ENCODE data around the gene GABRB1.

The GABRB1 gene

DNA sequence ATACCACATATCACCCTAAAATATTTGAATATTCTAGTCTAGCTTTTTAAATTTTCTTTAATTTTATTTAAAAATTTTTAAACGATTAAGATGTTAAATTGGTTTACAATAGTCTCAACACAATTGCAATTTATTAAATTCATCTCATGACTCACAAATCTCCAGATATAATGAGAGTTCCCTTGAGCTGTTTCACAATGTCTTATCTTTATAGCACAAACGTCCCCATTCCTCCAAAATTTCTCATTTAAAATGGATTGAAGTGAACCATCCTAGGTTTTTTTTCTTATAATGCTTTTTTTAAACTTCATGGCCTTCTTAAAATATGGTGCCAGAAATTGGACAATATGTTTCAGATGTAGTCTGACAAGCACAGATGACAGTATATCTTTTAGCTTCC is 204.4 kb downstream of the GABRB1 start:
- DNase-seq (ENCODE audit: low read depth, low spot score) = no peak
- no peak for TF ChIP-seq FOXP2 (optimal IDR thresholded peaks at IDR 0.05; ENCODE audit: control extremely low read depth, extremely low read length, insufficient read depth)
- TF ChIP-seq POLR2AphosphoS5 (IDR thresholded peaks at IDR 0.05; ENCODE audit: borderline replicate concordance, low read depth, low read length) = no peak
- TF ChIP-seq EZH2 (IDR thresholded peaks at IDR 0.05) = no peak
- H3K9me3 ChIP-seq (ENCODE audit: low read depth, low read length) = no peaks in the 10 kb centered on the region
- H3K4me3 ChIP-seq = no peak overlapping the region
- no peak overlapping the region for H3K9ac ChIP-seq (ENCODE audit: insufficient read length)
- H3K36me3 ChIP-seq (ENCODE audit: insufficient read depth, low read length) = no peaks in the 10 kb centered on the region
- no peak overlapping the region for H3K27ac ChIP-seq

DNA sequence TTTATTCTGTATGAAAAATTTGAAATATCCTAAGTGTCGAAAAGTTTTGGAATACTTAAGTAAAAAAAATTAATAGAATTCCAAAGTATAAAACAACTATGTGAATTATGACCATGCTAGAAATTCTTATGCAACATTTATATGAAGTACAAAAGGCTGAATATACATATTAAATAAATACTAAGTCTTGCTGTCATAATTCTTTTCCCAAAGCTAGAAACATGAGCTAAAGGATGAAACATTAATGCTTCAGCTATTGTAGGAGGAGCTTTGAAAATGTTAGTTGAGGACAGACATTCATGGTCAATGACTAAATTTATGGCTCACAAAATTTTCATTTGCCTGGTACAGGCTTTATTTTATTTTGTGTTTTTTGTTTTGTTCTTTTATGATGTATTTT is 207.3 kb downstream of the GABRB1 start:
- Histone ChIP-seq H3K27ac (no peak overlapping the region), H3K9ac (ENCODE audit: insufficient read length) (no peak overlapping the region)

DNA sequence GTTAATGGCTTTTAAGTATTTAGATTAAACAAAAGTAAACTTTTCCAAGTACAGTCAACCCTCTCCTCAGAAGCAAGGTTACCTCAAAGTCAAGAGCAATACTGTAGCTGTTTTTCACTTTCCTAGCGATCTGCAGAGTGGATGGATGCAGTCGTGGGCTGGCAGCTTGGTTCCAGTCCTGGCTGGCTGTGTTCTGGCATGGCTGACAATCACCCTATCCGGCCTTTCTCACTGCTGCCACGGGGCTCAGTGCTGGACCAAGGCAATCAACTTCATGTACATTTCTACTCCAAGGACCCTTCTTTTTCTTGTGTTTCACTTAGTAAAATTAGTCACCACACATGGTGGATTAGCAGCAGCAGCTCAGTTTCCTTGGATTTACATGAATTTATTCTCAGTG is 208.3 kb downstream of the GABRB1 start:
- Histone ChIP-seq H3K27ac (no peak overlapping the region), H3K9me3 (ENCODE audit: low read depth, low read length) (no peaks in the 10 kb centered on the region), H3K36me3 (ENCODE audit: insufficient read depth, low read length) (no peaks in the 10 kb centered on the region), H3K4me3 (no peak overlapping the region), H3K9ac (ENCODE audit: insufficient read length) (no peak overlapping the region)
- TF ChIP-seq POLR2AphosphoS5 (IDR thresholded peaks at IDR 0.05; ENCODE audit: borderline replicate concordance, low read depth, low read length) (no peak), FOXP2 (optimal IDR thresholded peaks at IDR 0.05; ENCODE audit: control extremely low read depth, extremely low read length, insufficient read depth) (no peak), EZH2 (IDR thresholded peaks at IDR 0.05) (no peak)
- DNase-seq (ENCODE audit: low read depth, low spot score) = no peak

More for the DNA sequence above, 207.3 kb downstream of the GABRB1 start:
- Histone ChIP-seq H3K4me3 (no peak overlapping the region), H3K36me3 (ENCODE audit: insufficient read depth, low read length) (no peaks in the 10 kb centered on the region), H3K9me3 (ENCODE audit: low read depth, low read length) (no peaks in the 10 kb centered on the region)
- no peak for DNase-seq (ENCODE audit: low read depth, low spot score)
- no peak for TF ChIP-seq POLR2AphosphoS5 (IDR thresholded peaks at IDR 0.05; ENCODE audit: borderline replicate concordance, low read depth, low read length)

DNA sequence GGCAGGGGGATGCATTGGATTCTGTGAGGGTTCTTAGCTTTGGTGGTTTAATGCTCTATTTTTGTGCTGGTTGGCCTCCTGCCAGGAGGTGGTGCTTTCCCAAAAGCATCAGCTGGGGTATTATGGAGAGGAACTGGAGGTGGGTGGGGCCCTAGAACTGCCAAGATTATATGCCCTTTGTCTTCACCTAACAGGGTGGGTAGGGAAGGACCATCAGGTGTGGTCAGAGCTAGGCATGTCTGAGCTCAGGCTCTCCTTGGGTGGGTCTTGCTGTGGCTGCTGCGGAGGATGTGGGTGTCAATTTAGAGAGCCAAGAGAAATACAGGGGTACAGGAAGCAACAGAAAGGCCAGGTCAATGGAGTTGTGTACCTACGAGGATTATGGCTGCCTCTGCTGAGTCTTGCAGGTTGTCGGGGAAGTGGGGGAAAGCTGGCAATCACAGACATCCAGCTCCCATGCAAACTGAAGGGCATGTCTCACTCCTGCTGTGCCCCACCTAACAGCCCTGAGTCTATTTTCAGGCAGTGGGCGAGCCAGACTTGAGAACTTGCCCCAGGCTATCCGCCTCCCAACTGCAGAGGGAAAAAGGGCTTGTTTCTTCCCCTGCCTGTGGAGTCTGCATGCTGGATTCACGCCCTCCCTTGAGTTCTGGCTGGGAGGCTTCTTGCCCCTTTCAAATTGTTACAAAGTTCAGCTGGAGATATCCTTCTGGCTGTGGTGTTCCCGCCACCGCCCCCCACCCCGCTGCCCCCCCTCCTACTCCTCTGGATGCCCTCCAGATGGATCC is 220.2 kb downstream of the GABRB1 start:
- DNase-seq (ENCODE audit: low read depth, low spot score) = no peak
- TF ChIP-seq FOXP2 (optimal IDR thresholded peaks at IDR 0.05; ENCODE audit: control extremely low read depth, extremely low read length, insufficient read depth) (no peak), POLR2AphosphoS5 (IDR thresholded peaks at IDR 0.05; ENCODE audit: borderline replicate concordance, low read depth, low read length) (no peak), EZH2 (IDR thresholded peaks at IDR 0.05) (no peak)
- Histone ChIP-seq H3K27ac (no peak overlapping the region), H3K9ac (ENCODE audit: insufficient read length) (no peak overlapping the region), H3K9me3 (ENCODE audit: low read depth, low read length) (no peaks in the 10 kb centered on the region), H3K4me3 (no peak overlapping the region), H3K36me3 (ENCODE audit: insufficient read depth, low read length) (no peaks in the 10 kb centered on the region)

DNA sequence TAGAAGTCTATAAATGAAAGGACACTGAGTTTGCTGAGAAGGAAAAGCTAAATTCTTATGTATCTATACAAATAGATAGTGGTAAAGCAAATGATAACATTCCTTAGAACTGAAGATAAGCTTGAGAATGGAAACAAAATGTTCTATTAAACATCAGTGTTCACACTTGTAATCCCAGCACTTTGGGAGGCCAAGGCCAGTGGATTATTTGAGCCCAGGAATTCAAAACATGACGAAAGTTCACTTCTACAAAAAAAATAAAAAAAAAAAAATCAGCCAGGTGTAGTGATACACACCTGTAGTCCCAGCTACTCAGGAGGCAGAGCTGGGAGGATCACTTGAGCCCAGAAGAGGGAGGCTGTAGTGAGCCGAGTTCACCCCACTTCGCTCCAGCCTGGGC is 232.4 kb downstream of the GABRB1 start:
- Histone ChIP-seq H3K36me3 (ENCODE audit: insufficient read depth, low read length) (no peaks in the 10 kb centered on the region), H3K9ac (ENCODE audit: insufficient read length) (no peak overlapping the region), H3K4me3 (no peak overlapping the region), H3K9me3 (ENCODE audit: low read depth, low read length) (no peaks in the 10 kb centered on the region), H3K27ac (no peak overlapping the region)
- TF ChIP-seq FOXP2 (optimal IDR thresholded peaks at IDR 0.05; ENCODE audit: control extremely low read depth, extremely low read length, insufficient read depth) = no peak
- no peak for TF ChIP-seq POLR2AphosphoS5 (IDR thresholded peaks at IDR 0.05; ENCODE audit: borderline replicate concordance, low read depth, low read length)
- no peak for DNase-seq (ENCODE audit: low read depth, low spot score)

DNA sequence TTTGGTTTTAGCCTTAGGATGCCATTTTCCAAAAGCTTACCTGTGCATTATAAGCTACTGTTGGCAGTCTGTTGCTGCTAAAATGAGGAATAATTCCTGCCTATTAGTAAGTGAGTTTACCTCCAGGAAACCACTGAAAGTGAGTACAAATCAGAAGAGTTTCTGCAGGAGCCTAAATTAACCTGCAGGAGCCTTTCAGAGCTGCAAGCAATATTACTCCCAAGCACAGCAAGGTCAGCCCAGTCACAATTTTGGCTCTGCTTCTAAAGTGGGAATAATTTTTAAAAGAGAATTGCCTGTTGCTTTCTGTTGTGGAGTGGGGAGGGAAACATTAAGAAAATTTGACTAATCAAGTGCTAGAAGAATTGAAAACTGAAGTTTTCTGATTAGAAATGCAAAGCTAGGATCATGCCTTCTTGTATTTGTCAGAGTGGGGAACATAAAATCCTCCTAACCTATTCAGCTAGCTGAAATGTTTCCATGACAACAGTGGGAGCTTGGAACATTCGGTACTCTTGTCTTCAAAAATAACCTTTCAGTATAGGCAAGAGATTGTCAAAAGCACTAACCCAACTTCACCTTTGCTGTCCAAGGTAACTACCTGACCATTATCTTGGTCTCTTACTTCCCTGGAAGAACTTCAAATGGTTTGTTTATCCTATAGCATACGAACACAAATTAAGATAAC is 239.0 kb downstream of the GABRB1 start:
- no peak for DNase-seq (ENCODE audit: low read depth, low spot score)
- Histone ChIP-seq H3K9me3 (ENCODE audit: low read depth, low read length) (no peaks in the 10 kb centered on the region), H3K36me3 (ENCODE audit: insufficient read depth, low read length) (no peaks in the 10 kb centered on the region), H3K9ac (ENCODE audit: insufficient read length) (no peak overlapping the region), H3K4me3 (no peak overlapping the region), H3K27ac (no peak overlapping the region)
- TF ChIP-seq FOXP2 (optimal IDR thresholded peaks at IDR 0.05; ENCODE audit: control extremely low read depth, extremely low read length, insufficient read depth) (no peak), POLR2AphosphoS5 (IDR thresholded peaks at IDR 0.05; ENCODE audit: borderline replicate concordance, low read depth, low read length) (no peak), EZH2 (IDR thresholded peaks at IDR 0.05) (no peak)

DNA sequence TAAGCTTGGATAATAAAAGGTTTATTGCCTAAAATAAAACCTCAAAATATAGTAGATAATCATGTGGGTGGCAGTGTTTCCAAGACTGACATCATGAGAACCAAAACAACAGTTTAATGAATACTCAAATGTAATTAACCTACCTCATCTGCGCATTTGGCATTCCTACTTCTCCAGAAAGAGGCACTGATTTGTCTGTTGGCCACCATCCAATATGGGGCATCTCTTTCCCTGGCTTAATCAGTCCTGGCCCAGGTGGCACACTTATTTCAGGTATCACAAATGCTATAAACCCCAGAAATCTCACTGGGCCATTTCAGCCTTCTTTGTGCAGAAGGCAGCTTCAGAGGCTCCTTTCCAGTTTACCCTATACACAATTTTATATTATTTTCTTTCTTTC is 239.9 kb downstream of the GABRB1 start:
- no peak for DNase-seq (ENCODE audit: low read depth, low spot score)
- H3K9ac ChIP-seq (ENCODE audit: insufficient read length) = no peak overlapping the region
- no peaks in the 10 kb centered on the region for H3K36me3 ChIP-seq (ENCODE audit: insufficient read depth, low read length)
- no peak overlapping the region for H3K27ac ChIP-seq
- TF ChIP-seq EZH2 (IDR thresholded peaks at IDR 0.05) = no peak
- TF ChIP-seq POLR2AphosphoS5 (IDR thresholded peaks at IDR 0.05; ENCODE audit: borderline replicate concordance, low read depth, low read length) = no peak
- no peak for TF ChIP-seq FOXP2 (optimal IDR thresholded peaks at IDR 0.05; ENCODE audit: control extremely low read depth, extremely low read length, insufficient read depth)
- no peaks in the 10 kb centered on the region for H3K9me3 ChIP-seq (ENCODE audit: low read depth, low read length)
- no peak overlapping the region for H3K4me3 ChIP-seq

DNA sequence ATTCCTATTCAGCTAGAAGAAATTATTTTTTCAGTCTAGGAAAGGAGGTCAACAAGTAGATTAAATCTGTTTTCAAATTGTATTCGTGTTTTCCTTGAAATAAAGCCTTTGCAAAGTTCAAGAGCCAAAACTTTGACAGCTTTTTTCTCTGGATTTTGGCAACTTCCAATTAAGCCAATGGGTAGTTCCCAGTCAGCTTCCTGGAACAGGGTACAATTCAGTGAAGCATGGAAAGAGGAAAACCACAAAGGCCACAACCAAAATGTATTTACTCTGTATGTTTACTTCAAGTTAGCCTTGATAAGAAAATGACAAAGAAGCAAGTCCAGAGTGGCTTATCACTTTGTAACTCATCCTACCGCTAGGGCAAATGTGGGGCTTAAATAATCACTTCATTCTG is 243.5 kb downstream of the GABRB1 start:
- no peaks in the 10 kb centered on the region for H3K9me3 ChIP-seq (ENCODE audit: low read depth, low read length)
- H3K4me3 ChIP-seq = no peak overlapping the region
- no peak overlapping the region for H3K27ac ChIP-seq
- no peak for DNase-seq (ENCODE audit: low read depth, low spot score)
- no peak overlapping the region for H3K9ac ChIP-seq (ENCODE audit: insufficient read length)
- TF ChIP-seq FOXP2 (optimal IDR thresholded peaks at IDR 0.05; ENCODE audit: control extremely low read depth, extremely low read length, insufficient read depth) (no peak), EZH2 (IDR thresholded peaks at IDR 0.05) (no peak), POLR2AphosphoS5 (IDR thresholded peaks at IDR 0.05; ENCODE audit: borderline replicate concordance, low read depth, low read length) (no peak)
- no peaks in the 10 kb centered on the region for H3K36me3 ChIP-seq (ENCODE audit: insufficient read depth, low read length)

All from SK-N-MC (cell line).